Measurements from ENCODE around the gene GRIK2. TPM values are rescaled to one million over a fixed set of nuclear protein-coding genes. Genes with fewer than 3 reads are reported as not detected.

The GRIK2 gene
- total RNA-seq, 1 experiment from 2014 or later, result 0.89 TPM

DNA sequence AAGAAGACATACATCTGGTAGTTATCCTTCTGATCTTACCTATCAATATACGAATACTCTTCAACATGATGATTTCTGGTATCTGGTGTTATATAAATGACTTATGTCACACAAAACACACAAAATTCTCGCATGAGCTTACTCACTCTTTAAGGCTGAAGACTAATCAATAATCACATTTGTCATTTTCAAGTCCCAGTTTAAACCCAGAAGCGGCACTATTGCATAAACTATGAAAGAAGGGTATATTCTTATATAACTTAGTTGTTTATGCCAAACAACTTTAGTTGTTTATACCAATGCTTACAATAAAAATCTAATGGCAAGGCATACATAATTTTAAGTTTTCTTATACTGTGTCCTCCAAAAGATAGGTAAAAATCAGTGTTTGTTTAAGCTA is 293.1 kb downstream of the GRIK2 start:
- no peaks in the 10 kb centered on the region for H3K27me3 ChIP-seq
- no peaks in the 10 kb centered on the region for H3K9me3 ChIP-seq
- no peaks in the 10 kb centered on the region for H3K36me3 ChIP-seq
- no peak for DNase-seq
- H3K4me3 ChIP-seq, result no peak overlapping the region

DNA sequence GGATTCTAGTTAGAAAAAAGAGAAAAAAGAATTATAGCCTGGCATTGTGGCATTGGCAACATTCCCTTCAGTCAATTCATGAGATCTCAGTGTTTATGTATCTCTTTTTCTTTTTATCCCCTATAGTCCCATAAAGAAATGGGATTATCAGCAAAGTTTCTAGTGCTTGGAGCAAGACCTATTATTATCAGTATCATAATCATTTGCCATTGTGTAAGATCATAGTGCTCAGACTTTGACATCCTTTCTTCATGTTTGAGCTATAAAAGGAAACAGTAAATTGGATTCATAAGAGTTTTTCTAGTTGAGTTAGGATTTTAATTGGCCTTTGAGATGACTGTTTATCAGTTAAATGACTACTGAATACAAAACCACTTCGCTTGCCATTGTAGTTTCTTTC is 295.6 kb downstream of the GRIK2 start:
- Histone ChIP-seq H3K4me3 (no peak overlapping the region), H3K27me3 (no peaks in the 10 kb centered on the region), H3K9me3 (no peaks in the 10 kb centered on the region), H3K36me3 (no peaks in the 10 kb centered on the region)
- no peak for DNase-seq

DNA sequence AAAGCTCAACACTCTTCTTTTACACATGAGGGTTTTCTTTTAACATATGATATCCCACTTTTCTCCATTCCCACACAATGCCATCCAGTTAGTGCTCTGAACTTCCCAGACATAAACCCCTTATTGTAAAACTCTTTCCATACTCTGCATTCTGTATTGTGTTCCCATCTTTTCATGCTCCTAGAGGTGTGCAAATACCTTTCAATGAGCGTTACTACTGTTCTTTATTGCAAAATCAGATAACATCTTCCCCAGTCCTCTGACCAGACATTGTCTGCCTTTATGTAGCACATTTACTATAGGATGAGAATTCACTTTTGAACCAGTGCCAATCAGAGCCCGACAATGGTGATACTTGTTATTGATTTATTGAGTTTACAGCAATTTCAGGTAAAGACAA is 296.2 kb downstream of the GRIK2 start:
- Histone ChIP-seq H3K27me3 (no peaks in the 10 kb centered on the region), H3K4me3 (no peak overlapping the region), H3K9me3 (no peaks in the 10 kb centered on the region), H3K36me3 (no peaks in the 10 kb centered on the region)
- no peak for DNase-seq

DNA sequence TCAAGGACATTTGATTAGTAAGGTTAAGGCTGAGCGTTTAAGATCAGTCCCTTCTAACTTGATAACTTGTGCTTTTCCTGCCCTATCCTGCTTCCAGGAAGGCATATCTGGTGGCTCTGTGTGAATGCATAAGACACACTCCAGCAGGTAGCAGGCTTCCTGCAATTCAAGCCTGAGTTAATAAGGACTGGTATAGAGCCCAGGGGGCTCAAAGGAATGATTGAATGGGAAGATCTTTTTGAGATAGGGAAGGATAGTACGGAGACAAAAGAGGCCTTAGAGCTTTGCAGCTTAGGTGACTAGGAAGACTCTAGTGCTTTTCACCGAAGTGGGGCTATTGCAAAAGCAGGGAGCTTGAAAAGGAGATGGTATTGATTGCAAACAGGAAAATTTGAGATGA is 307.1 kb downstream of the GRIK2 start:
- Histone ChIP-seq H3K36me3 (no peaks in the 10 kb centered on the region), H3K4me3 (no peak overlapping the region), H3K9me3 (no peaks in the 10 kb centered on the region), H3K27me3 (no peaks in the 10 kb centered on the region)
- no peak for DNase-seq

DNA sequence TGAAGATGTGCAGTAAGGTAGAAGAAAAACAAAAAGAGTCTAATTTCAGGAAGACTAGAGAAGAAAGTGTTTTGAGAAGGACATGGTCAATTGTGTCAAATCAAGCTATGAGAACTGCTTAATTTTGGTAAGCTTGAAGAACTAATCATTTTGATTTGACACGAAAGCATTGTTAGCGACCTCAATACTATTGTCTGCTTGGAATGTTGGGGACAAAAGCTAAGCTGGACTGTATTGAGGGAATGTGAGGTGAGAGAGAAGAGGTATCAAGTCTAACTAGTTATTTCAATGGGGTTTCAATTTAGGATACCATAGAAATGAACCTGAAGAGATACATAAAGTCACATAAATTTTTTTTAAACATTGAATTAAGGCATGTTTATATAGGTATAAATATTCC is 309.8 kb downstream of the GRIK2 start:
- Histone ChIP-seq H3K9me3 (no peaks in the 10 kb centered on the region), H3K36me3 (no peaks in the 10 kb centered on the region), H3K4me3 (no peak overlapping the region), H3K27me3 (no peaks in the 10 kb centered on the region)
- no peak for DNase-seq

DNA sequence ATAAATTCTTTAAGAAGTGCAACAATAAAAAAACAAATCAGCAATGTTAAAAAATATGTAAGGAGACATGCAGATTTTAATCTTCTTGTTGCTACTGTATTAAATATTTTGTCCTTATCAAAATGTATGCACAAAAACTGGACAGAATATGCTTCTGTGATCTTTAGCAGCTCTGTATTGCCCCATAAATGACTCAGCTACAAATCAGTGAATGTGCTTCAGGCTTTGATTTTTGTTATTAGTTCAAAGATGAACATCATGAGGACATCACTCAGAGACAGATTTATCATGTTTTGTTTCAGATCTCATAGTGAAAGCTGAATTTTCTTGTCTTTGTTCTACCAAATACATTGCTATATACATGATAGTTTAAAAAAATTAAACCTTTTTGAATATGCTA is 312.4 kb downstream of the GRIK2 start:
- no peak for DNase-seq
- Histone ChIP-seq H3K27me3 (no peaks in the 10 kb centered on the region; the same call in 1 of the 2 replicates), H3K4me3 (no peak overlapping the region), H3K9me3 (no peaks in the 10 kb centered on the region), H3K36me3 (no peaks in the 10 kb centered on the region)

DNA sequence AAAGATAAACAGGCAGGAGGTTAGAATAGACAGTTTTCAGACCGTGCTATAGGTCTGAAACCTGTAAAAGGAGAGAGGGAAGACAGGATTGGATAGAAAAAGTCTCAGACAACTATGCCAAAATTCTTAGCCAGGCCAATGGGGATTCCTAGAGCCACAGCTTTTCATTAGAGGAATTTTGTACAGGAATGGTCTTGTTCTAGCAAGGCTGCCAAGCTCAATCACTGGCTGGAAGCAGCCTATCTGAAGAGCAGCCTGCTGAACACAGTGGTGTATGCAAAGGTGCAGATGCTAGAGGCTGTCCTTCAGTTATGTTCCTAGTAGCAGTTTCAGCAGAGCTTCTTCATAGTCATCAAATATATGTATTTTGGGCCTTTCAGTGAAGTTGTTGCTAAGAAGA is 313.1 kb downstream of the GRIK2 start:
- no peak for DNase-seq
- Histone ChIP-seq H3K27me3 (no peaks in the 10 kb centered on the region; the same call in 1 of the 2 replicates), H3K4me3 (no peak overlapping the region)

DNA sequence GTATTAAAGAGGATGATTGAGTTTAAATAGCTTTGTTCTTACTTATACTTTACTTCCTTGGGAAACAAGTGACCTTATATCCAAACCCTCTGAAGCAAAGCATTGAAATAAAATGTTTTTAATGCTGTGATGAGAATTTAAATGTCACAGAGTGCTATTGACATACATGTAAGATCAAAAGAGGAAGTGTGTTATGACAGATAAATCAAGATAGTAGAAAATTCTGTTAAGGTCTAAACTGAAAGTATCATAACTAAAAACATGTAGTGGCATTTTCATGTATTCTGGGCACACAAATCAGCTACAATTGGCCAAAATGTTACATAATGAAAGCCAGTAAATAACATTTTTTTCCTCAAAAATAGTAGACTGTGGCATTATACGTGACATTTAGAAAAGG is 318.0 kb downstream of the GRIK2 start:
- H3K27me3 ChIP-seq, result no peaks in the 10 kb centered on the region; the same call in 1 of the 2 replicates
- DNase-seq, result no peak
- no peaks in the 10 kb centered on the region for H3K9me3 ChIP-seq
- H3K4me3 ChIP-seq, result no peak overlapping the region
- no peaks in the 10 kb centered on the region for H3K36me3 ChIP-seq

More for the DNA sequence above, 313.1 kb downstream of the GRIK2 start:
- H3K36me3 ChIP-seq, result no peaks in the 10 kb centered on the region
- no peaks in the 10 kb centered on the region for H3K9me3 ChIP-seq

DNA sequence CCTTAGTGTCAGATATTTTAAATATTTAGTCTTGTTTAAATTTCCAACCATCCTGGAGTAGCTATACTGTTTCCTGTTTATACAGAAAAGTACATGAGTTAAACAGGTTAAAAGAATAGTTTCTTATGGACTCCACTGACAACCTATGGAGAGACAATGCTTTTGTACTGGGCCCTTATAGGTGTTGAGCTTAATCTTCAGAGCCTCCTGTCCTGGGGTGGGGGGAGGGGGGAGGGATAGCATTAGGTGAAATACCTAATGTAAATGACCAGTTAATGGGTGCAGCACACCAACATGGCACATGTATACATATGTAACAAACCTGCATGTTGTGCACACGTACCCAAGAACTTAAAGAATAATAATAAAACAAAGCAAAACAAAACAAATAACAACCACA is 322.9 kb downstream of the GRIK2 start:
- Histone ChIP-seq H3K4me3 (no peak overlapping the region), H3K9me3 (no peaks in the 10 kb centered on the region), H3K36me3 (no peaks in the 10 kb centered on the region), H3K27me3 (no peaks in the 10 kb centered on the region)
- no peak for DNase-seq

DNA sequence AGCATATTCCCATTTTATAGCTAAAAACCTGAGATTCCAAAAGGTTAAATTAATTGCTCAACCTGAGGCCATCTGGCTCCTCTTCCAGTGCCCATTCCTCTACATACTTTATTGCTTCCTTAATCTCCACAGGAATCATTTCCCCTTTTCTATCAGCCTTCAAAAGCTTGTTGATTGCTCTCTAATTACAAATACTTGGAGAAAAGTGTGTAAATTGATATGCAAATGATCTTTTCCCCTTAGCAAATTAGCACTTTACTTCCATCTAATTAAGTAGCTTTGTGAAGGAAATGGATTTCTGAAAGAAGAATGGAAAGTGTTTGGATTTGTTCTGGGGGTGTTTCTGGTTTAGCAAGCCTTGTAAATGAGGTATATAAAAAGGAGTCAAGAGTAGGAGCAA is 323.3 kb downstream of the GRIK2 start:
- Histone ChIP-seq H3K9me3 (no peaks in the 10 kb centered on the region), H3K27me3 (no peaks in the 10 kb centered on the region), H3K4me3 (no peak overlapping the region), H3K36me3 (no peaks in the 10 kb centered on the region)
- DNase-seq, result no peak

DNA sequence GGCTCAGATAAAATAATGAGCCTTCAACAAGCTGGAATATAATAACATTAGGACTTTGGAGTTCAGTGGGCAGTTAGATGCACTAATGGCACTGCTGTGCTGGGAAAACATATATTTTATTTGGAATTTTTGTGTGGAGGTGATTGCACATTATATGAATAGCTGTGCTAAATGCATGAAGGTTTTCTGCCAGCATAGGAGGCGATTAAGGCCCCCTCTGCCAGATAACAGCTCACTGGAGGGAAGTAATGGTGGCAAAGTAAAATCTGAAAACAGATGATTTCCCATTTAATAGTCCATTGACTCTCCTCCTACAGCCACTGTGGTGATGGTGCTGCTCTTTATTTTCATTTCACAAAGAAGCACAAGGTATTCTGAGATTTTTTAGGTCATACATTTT is 326.0 kb downstream of the GRIK2 start:
- H3K27me3 ChIP-seq, result no peaks in the 10 kb centered on the region
- no peak overlapping the region for H3K4me3 ChIP-seq
- H3K36me3 ChIP-seq, result no peaks in the 10 kb centered on the region
- DNase-seq, result no peak
- no peaks in the 10 kb centered on the region for H3K9me3 ChIP-seq

DNA sequence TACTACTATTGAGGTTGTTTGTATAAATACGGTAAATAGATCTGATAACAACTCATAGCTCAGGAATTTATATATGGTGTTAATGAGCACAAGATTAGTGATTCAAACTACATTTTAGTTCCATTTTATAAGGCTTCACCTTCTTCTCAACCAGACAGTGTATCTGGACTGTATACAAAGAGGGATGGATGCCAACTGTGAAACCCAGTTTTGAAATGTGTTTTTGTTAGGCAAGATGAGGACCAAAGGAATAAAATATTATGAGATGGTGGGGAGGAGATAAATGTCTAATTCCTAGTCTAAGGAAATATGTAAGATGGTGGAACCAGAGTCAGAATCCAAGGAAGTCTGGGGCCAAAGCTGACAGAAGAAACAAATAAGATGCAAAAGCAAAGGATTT is 329.0 kb downstream of the GRIK2 start:
- Histone ChIP-seq H3K4me3 (no peak overlapping the region), H3K36me3 (no peaks in the 10 kb centered on the region), H3K9me3 (no peaks in the 10 kb centered on the region), H3K27me3 (no peaks in the 10 kb centered on the region)
- no peak for DNase-seq

DNA sequence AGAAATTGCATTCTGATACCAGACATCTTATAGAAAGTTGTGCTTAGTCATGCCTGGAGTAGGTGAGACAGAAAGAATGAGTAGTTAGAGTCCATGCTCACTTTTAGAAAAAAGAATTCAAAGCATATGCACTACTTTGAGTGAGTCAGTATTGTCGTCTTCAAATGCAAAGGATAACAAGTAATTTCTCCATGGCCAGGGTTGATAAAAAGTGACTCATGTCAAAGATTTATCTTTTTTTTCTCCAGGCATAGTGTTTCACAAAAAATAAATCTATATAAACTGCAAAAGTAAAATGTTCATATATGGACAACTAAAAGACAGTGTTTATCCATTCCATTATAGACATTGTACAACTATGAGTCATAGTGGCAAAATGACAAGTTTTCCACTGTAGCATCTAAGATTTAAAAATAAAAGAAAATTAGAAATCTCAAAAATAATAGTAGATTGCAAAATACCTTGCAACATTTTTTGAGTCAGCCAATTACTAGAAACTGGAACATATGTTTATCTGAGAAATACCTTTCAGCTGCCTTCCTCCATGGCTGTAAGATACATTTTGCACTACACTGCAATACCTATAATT is 329.6 kb downstream of the GRIK2 start:
- Histone ChIP-seq H3K36me3 (no peaks in the 10 kb centered on the region), H3K27me3 (no peaks in the 10 kb centered on the region), H3K9me3 (no peaks in the 10 kb centered on the region), H3K4me3 (no peak overlapping the region)
- DNase-seq, result no peak

DNA sequence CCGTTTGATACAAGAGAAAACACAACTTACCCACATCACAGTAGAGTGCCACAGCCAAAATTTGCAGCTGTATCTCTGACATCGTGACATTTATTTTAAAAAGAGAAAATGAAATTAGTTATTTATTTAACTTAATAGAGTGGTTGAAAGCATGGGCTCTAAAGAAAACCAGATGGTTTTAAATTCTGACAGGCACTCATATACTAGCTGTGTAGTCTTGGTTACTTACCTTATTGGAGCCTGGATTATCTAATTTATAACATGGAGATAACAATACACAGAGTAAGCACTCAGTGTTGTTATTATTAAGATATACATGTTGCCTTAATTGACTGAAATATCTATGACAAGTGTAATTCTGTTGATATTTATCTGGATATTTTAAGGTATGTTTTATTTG is 334.9 kb downstream of the GRIK2 start:
- no peak for DNase-seq

DNA sequence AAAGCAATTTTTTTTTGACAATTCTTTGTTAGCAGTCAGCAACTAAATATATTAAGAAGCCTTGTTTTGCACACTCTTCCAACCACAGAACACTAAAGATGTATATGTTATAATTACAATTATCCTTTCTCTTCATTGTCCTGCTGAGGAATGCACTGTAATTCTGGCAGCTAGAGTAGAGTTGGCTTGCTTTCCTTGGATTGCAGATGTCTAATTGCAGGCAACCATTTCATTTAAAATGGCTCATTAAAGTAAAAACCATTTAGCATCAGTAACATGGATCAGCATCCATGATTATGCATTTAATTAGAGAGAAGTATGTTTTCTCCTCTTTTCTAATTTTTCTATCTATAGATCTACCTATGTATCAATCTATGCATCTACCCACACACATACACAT is 335.4 kb downstream of the GRIK2 start:
- DNase-seq, result no peak
- H3K27me3 ChIP-seq, result no peaks in the 10 kb centered on the region
- no peaks in the 10 kb centered on the region for H3K9me3 ChIP-seq
- H3K4me3 ChIP-seq, result no peak overlapping the region
- no peaks in the 10 kb centered on the region for H3K36me3 ChIP-seq

More for the DNA sequence above, 334.9 kb downstream of the GRIK2 start:
- no peaks in the 10 kb centered on the region for H3K27me3 ChIP-seq
- H3K9me3 ChIP-seq, result no peaks in the 10 kb centered on the region
- H3K4me3 ChIP-seq, result no peak overlapping the region
- no peaks in the 10 kb centered on the region for H3K36me3 ChIP-seq

DNA sequence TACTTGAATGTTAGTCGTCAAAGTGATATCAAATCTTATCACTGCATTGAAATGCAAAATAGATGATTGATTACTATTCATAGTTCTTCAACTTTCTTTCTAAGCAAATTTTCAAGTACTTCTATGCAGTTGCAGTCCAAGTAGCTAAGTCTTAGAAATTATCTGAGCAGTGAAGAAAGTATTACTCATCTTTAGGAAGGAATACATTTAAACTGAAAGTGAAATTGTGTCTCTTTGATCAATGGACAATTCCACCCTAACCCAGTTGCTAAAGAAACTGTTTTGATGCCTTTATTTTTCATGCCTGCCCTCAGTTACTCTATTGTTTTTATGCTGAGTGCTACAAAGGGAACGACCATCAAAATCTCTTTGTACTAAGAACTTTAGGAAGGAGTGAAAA is 337.4 kb downstream of the GRIK2 start:
- no peak for DNase-seq
- Histone ChIP-seq H3K36me3 (no peaks in the 10 kb centered on the region), H3K4me3 (no peak overlapping the region), H3K27me3 (no peaks in the 10 kb centered on the region), H3K9me3 (no peaks in the 10 kb centered on the region)

DNA sequence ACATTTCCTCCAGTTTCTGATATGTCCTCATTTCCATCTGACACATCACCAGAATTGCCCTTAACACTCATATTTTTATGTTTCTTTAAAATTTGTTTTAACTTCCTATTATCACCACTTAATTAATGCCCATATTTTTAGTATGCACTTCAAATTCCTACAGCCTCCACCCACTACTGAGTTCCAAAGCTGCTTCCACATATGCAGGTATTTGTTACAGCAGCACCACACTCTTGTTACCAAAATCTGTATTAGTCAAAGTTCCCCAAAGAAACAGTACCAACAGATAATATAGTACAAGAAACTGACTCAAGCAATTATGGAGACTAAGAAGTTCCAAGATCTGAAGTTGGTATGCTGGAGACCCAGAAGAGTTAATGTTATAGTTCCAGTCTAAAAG is 340.4 kb downstream of the GRIK2 start:
- Histone ChIP-seq H3K9me3 (no peaks in the 10 kb centered on the region), H3K36me3 (no peaks in the 10 kb centered on the region), H3K27me3 (no peaks in the 10 kb centered on the region), H3K4me3 (no peak overlapping the region)
- DNase-seq, result no peak

DNA sequence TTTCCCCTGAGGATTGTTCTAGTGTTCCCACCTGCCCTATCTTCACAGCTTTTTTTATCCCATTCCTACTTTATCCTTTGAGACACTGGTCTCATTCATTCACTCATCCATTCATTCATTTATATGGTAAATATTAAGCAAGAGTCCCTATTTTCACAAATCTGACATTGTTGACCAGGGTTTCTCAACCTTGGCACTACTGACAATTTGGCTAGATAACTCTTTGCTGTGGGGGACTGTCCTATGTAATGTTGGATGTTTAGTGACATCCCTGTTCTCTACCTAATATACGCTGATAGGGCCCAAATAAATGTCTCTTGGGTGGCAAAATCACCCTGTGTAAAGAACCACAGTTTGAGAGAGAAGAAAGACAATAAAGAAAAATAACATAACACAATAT is 345.0 kb downstream of the GRIK2 start:
- Histone ChIP-seq H3K36me3 (no peaks in the 10 kb centered on the region), H3K4me3 (no peak overlapping the region), H3K9me3 (no peaks in the 10 kb centered on the region), H3K27me3 (no peaks in the 10 kb centered on the region)
- DNase-seq, result no peak

DNA sequence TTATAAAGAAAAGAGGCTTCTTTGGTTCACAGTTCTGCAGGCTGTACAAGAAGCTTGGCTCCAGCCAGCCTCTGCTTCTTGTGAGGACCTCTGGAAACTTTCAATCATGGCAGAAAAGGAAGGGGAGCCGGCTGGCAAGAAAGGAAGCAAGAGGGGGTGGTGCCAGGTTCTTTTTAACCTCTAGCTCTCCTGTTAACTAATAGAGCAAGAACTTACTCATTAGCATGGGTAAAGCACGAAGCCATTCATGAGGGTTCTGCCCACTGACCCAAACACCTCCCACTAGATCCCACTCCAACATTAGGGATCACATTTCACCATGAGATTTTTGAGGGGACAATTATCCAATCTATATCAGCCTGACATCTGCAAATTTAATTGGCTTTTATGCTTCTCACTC is 347.1 kb downstream of the GRIK2 start:
- no peak for DNase-seq
- Histone ChIP-seq H3K4me3 (no peak overlapping the region), H3K27me3 (no peaks in the 10 kb centered on the region), H3K36me3 (no peaks in the 10 kb centered on the region), H3K9me3 (no peaks in the 10 kb centered on the region)
